HepG2 (cell line): ENCODE data around the gene A4GNT.

Experiments used
- BRCA1 ChIP-seq: sonication (generic); formaldehyde crosslinking; IDR thresholded peaks from 2 replicates; pipeline ENCODE4 v1.4.0; 2020; ENCODE audit warnings: missing genetic modification reagents
- RAD21 ChIP-seq: fragments of 450-650 bp; formaldehyde crosslinking; IDR thresholded peaks from 2 replicates; pipeline ENCODE4 v1.5.0; 2020; ENCODE audit warnings: mild to moderate bottlenecking
- TF ChIP-seq, protein P1 (sequence below): sonication (generic); formaldehyde crosslinking; IDR thresholded peaks from 2 replicates; pipeline ENCODE4 v1.4.0; 2020; ENCODE audit warnings: missing genetic modification reagents
- TF ChIP-seq, protein P2 (sequence below): sonication (generic); formaldehyde crosslinking; IDR thresholded peaks from 2 replicates; pipeline ENCODE4 v1.4.0; 2020; ENCODE audit warnings: missing genetic modification reagents, mild to moderate bottlenecking, borderline replicate concordance

DNA sequence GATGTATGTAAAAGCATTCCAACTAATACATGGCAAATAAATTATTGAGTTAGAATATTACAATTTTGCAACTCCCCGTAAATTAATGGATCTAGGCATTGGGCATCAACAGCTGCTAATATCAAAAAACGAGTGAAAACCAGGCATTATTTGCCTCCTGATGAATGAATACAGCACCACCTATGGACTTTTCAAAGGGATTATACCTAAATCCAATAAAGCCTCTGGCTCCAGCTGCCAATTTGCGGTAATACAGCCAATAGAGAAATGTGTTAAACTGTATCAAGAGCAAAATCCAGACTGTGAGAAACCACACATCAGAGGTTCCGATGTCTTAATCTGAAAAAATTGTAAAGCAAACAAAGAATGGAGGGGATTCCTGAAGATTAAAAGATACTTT, 16.3 kb upstream of the A4GNT start:
- TF ChIP-seq, protein P1, sequence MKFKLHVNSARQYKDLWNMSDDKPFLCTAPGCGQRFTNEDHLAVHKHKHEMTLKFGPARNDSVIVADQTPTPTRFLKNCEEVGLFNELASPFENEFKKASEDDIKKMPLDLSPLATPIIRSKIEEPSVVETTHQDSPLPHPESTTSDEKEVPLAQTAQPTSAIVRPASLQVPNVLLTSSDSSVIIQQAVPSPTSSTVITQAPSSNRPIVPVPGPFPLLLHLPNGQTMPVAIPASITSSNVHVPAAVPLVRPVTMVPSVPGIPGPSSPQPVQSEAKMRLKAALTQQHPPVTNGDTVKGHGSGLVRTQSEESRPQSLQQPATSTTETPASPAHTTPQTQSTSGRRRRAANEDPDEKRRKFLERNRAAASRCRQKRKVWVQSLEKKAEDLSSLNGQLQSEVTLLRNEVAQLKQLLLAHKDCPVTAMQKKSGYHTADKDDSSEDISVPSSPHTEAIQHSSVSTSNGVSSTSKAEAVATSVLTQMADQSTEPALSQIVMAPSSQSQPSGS (CRISPR knock-in tag), result no peak
- TF ChIP-seq RAD21 (no peak), BRCA1 (CRISPR knock-in tag) (no peak)
- TF ChIP-seq, protein P2, sequence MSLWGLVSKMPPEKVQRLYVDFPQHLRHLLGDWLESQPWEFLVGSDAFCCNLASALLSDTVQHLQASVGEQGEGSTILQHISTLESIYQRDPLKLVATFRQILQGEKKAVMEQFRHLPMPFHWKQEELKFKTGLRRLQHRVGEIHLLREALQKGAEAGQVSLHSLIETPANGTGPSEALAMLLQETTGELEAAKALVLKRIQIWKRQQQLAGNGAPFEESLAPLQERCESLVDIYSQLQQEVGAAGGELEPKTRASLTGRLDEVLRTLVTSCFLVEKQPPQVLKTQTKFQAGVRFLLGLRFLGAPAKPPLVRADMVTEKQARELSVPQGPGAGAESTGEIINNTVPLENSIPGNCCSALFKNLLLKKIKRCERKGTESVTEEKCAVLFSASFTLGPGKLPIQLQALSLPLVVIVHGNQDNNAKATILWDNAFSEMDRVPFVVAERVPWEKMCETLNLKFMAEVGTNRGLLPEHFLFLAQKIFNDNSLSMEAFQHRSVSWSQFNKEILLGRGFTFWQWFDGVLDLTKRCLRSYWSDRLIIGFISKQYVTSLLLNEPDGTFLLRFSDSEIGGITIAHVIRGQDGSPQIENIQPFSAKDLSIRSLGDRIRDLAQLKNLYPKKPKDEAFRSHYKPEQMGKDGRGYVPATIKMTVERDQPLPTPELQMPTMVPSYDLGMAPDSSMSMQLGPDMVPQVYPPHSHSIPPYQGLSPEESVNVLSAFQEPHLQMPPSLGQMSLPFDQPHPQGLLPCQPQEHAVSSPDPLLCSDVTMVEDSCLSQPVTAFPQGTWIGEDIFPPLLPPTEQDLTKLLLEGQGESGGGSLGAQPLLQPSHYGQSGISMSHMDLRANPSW (CRISPR knock-in tag), result no peak
